KMS-11 (cell line): ENCODE measurements around the gene LSM7.

Experiments
- H2AFZ ChIP-seq: fragments of 200-600 bp; sonication (generic); 2 replicates; pipeline ENCODE4 v1.6.1; 2016; ENCODE audit warnings: antibody characterized with exemption, mixed run types, low read depth
- H3K27ac ChIP-seq: fragments of 200-600 bp; sonication (generic); 2 replicates; pipeline ENCODE4 v1.6.1; 2016; ENCODE audit warnings: mild to moderate bottlenecking, mixed run types
- H3K27me3 ChIP-seq: fragments of 200-600 bp; sonication (generic); 2 replicates; pipeline ENCODE4 v1.6.1; 2017; ENCODE audit warnings: mild to moderate bottlenecking, low read depth, mixed run types, moderate library complexity; ENCODE audit not compliant: insufficient read depth
- H3K36me3 ChIP-seq: fragments of 200-600 bp; sonication (generic); 2 replicates; pipeline ENCODE4 v1.6.1; 2017; ENCODE audit warnings: mild to moderate bottlenecking, mixed run types; ENCODE audit not compliant: insufficient read depth
- H3K4me1 ChIP-seq: fragments of 200-600 bp; sonication (generic); 2 replicates; pipeline ENCODE4 v1.6.1; 2016; ENCODE audit warnings: mild to moderate bottlenecking, low read depth, mixed run types; ENCODE audit not compliant: poor library complexity, severe bottlenecking
- H3K4me2 ChIP-seq: fragments of 200-600 bp; sonication (generic); 2 replicates; pipeline ENCODE4 v1.7.0; 2016; ENCODE audit warnings: mild to moderate bottlenecking, mixed run types
- H3K4me3 ChIP-seq: fragments of 200-600 bp; sonication (generic); IDR thresholded peaks from 2 replicates; pipeline ENCODE4 v1.6.1; 2017; ENCODE audit warnings: low read depth, low read length, mixed read lengths; ENCODE audit not compliant: insufficient read depth
- H3K79me2 ChIP-seq: fragments of 200-600 bp; sonication (generic); 2 replicates; pipeline ENCODE4 v1.6.1; 2016; ENCODE audit warnings: low read depth, mixed run types; ENCODE audit not compliant: insufficient read depth
- H3K9ac ChIP-seq: fragments of 200-600 bp; sonication (generic); 2 replicates; pipeline ENCODE4 v1.6.1; 2016; ENCODE audit warnings: mild to moderate bottlenecking, mixed run types
- H4K20me1 ChIP-seq: fragments of 200-600 bp; sonication (generic); 2 replicates; pipeline ENCODE4 v1.6.1; 2016; ENCODE audit warnings: mild to moderate bottlenecking, mixed run types; ENCODE audit not compliant: insufficient read depth
- CTCF ChIP-seq: fragments of 200-600 bp; sonication (generic); conservative IDR thresholded peaks from 2 replicates; pipeline ENCODE4 v1.6.1; 2017; ENCODE audit warnings: low read depth, mild to moderate bottlenecking, antibody characterized with exemption, low read length, moderate library complexity, mixed read lengths

The LSM7 gene

GRCh38 chr19:2330255-2330631, 1.9 kb upstream of the LSM7 start:
- no peak overlapping the region for H3K27ac ChIP-seq
- H2AFZ ChIP-seq, result no peak overlapping the region
- H3K79me2 ChIP-seq, result peaks cover 53% of the 10 kb centered on the region
- no peak overlapping the region; the same call in 1 of the 2 replicates for H3K4me2 ChIP-seq
- no peak overlapping the region for H3K9ac ChIP-seq
- no peak overlapping the region for H3K4me3 ChIP-seq
- no peaks in the 10 kb centered on the region for H3K36me3 ChIP-seq
- H4K20me1 ChIP-seq, result no peaks in the 10 kb centered on the region
- peaks cover 24% of the 10 kb centered on the region for H3K4me1 ChIP-seq
- no peak for TF ChIP-seq CTCF
- no peaks in the 10 kb centered on the region for H3K27me3 ChIP-seq

DNA sequence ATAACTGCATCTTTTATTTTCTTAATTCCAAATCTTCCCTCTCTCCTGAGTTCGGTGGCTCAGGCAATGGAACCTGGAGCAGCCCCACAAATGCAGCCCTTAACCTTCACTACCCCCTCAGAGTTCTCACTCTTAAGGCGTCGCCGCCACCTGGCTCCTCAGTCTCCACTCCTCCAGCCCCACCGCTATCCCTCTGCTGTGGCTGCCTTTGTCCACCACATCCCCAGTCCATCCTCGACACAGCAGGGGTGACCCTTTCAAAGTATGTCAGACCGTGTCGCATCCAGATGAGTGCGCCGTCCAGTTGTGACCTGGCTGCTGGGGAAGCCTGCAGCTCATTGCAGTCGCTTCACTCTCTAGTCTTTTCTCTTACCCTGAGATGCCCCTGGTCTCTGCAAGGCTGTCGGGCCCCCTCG, 1.1 kb upstream of the LSM7 start:
- Histone ChIP-seq H3K4me3 (no peak overlapping the region), H3K36me3 (no peaks in the 10 kb centered on the region), H4K20me1 (no peaks in the 10 kb centered on the region), H3K27ac (no peak overlapping the region), H3K27me3 (no peaks in the 10 kb centered on the region), H3K4me2 (peak overlapping the region; percentile 64), H2AFZ (no peak overlapping the region), H3K79me2 (peaks cover 53% of the 10 kb centered on the region), H3K4me1 (peaks cover 24% of the 10 kb centered on the region), H3K9ac (peak overlapping the region; percentile 83; the same call in 1 of the 2 replicates)
- no peak for TF ChIP-seq CTCF

DNA sequence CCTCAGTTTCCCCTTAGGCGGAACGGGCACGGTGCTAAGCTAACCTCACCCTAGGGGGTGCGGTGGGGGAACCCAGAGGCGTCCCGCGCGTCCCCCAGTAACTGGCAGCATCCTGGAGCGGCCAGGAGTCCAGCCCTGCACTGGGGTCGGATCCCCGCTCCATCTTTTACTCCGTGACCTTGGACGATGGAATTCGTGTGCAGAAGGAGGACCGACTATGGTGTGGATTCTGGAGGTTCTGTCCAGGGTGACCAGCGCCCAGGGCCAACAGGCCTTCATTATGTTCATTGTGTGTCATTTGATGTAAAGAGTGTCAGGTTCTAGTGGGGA, 728 bp upstream of the LSM7 start:
- no peak for TF ChIP-seq CTCF
- H3K27ac ChIP-seq, result peak overlapping the region; percentile 56
- H3K9ac ChIP-seq, result peak overlapping the region; percentile 83
- H3K4me2 ChIP-seq, result peak overlapping the region; percentile 64
- H3K4me1 ChIP-seq, result peaks cover 24% of the 10 kb centered on the region
- H3K36me3 ChIP-seq, result no peaks in the 10 kb centered on the region
- H3K27me3 ChIP-seq, result no peaks in the 10 kb centered on the region
- H4K20me1 ChIP-seq, result no peaks in the 10 kb centered on the region
- peaks cover 53% of the 10 kb centered on the region for H3K79me2 ChIP-seq
- H3K4me3 ChIP-seq, result no peak overlapping the region
- peak overlapping the region; percentile 52; the same call in 1 of the 2 replicates for H2AFZ ChIP-seq

DNA sequence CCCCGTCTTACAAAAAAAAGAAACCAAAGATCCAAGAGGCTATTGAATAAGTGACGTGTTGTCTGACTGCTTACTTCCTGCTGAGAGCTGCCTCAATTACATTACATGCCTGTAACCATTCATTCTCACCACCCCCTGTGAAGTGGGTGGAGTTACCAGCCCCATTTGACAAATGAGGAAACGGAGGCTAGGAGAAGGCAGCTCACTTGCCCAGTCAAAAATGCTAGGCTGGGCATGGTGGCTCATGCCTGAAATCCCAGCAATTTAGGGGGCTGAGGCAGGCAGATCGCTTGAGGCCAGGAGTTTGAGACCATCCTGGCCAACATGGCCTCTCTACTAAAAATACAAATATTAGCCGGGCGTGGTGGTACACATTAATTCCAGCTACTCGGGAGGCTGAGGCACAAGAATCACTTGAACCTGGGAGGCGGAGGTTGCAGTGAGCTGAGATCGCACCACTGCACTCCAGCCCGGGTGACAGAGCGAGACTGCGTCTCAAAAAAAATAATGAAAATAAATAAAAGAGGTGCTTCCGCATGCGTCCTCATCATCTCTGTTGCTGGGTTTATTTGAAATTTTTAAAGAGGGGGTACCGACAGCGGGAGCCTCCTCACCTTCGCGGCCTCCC, 499 bp downstream of the LSM7 start:
- Histone ChIP-seq H3K79me2 (peaks cover 53% of the 10 kb centered on the region), H4K20me1 (no peaks in the 10 kb centered on the region), H3K27me3 (no peaks in the 10 kb centered on the region), H2AFZ (peak overlapping the region; percentile 56), H3K36me3 (no peaks in the 10 kb centered on the region), H3K4me2 (peak overlapping the region; percentile 96), H3K4me3 (no peak overlapping the region), H3K9ac (peak overlapping the region; percentile 83), H3K27ac (peak overlapping the region; percentile 56), H3K4me1 (peaks cover 24% of the 10 kb centered on the region)
- TF ChIP-seq CTCF, result no peak
